Hepatocyte (in vitro differentiated cells): ENCODE measurements around the gene ANGPT4. TPM values are rescaled to one million over a fixed set of nuclear protein-coding genes. Genes with fewer than 3 reads are reported as not detected.

Experiments
- DNase-seq: peaks from one replicate; pipeline ENCODE4 v3.0.0-alpha.2; 2016; ENCODE audit warnings: low spot score
- H2AFZ ChIP-seq: fragments of 200-600 bp; sonication (generic); 2 replicates; pipeline ENCODE4 v1.6.0; 2016; ENCODE audit warnings: antibody characterized with exemption, mild to moderate bottlenecking
- H3K27ac ChIP-seq: fragments of 200-600 bp; sonication (generic); 2 replicates; pipeline ENCODE4 v1.5.1; 2016; ENCODE audit warnings: mild to moderate bottlenecking
- H3K27me3 ChIP-seq: fragments of 200-600 bp; sonication (generic); 2 replicates; pipeline ENCODE4 v1.6.1; 2016
- H3K36me3 ChIP-seq: fragments of 200-600 bp; sonication (generic); replicated peaks from 2 replicates; pipeline ENCODE4 v1.5.1; 2016; ENCODE audit warnings: low read depth; ENCODE audit not compliant: insufficient read depth
- H3K4me1 ChIP-seq: fragments of 200-600 bp; sonication (generic); 2 replicates; pipeline ENCODE4 v1.5.1; 2016; ENCODE audit warnings: mild to moderate bottlenecking, moderate library complexity; ENCODE audit not compliant: insufficient read depth
- H3K4me2 ChIP-seq: fragments of 200-600 bp; sonication (generic); 2 replicates; pipeline ENCODE4 v1.6.0; 2016
- H3K4me3 ChIP-seq: fragments of 200-600 bp; sonication (generic); 2 replicates; pipeline ENCODE4 v1.5.1; 2016; ENCODE audit warnings: mild to moderate bottlenecking
- H3K79me2 ChIP-seq: fragments of 200-600 bp; sonication (generic); 2 replicates; pipeline ENCODE4 v1.6.0; 2017; ENCODE audit warnings: mild to moderate bottlenecking
- H3K9me2 ChIP-seq: fragments of 200-600 bp; sonication (generic); replicated peaks from 2 replicates; pipeline ENCODE4 v1.6.0; 2017; ENCODE audit warnings: mild to moderate bottlenecking; ENCODE audit not compliant: insufficient read depth
- H3K9me3 ChIP-seq: fragments of 200-600 bp; sonication (generic); 2 replicates; pipeline ENCODE4 v1.5.1; 2016; ENCODE audit warnings: low read depth, mild to moderate bottlenecking
- H4K20me1 ChIP-seq: fragments of 200-600 bp; sonication (generic); 2 replicates; pipeline ENCODE4 v1.6.0; 2016; ENCODE audit warnings: mild to moderate bottlenecking; ENCODE audit not compliant: insufficient read depth, poor library complexity, severe bottlenecking
- CTCF ChIP-seq: fragments of 200-600 bp; sonication (generic); IDR thresholded peaks from 2 replicates; pipeline ENCODE4 v1.5.1; 2016; ENCODE audit warnings: antibody characterized with exemption, mild to moderate bottlenecking; ENCODE audit not compliant: poor library complexity
- EZH2 ChIP-seq: fragments of 200-600 bp; sonication (generic); IDR thresholded peaks from 2 replicates; pipeline ENCODE4 v1.6.1; 2016; ENCODE audit warnings: antibody characterized with exemption, mild to moderate bottlenecking, borderline replicate concordance
- EZH2phosphoT487 ChIP-seq: fragments of 200-600 bp; sonication (generic); IDR thresholded peaks from one replicate; pipeline ENCODE4 v1.6.1; 2018; ENCODE audit warnings: antibody characterized with exemption, mild to moderate bottlenecking, low read depth, moderate library complexity; ENCODE audit not compliant: unreplicated experiment, severe bottlenecking
- WGBS: methylation state at CpG from one replicate; pipeline ENCODE4 v1.1.6; 2016; ENCODE audit warnings: low lambda C conversion rate; ENCODE audit errors: missing lambda C conversion rate; 5-methylcytosine and 5-hydroxymethylcytosine counted together
- polyA plus RNA-seq: library from polyadenylated mRNA; unstranded; fragments of >200 nt; fragmentation: Nextera tagmentation; extraction: Ambion mirVana; gene quantifications from 2 replicates; pipeline ENCODE4 v1.2.1, GENCODE V29; 2016
- total RNA-seq: library from RNA; depleted of rRNA; stranded (reverse); fragments of >200 nt; gene quantifications from 2 replicates; pipeline ENCODE4 v1.2.3, GENCODE V29; 2014

The ANGPT4 gene
- total and polyA plus RNA-seq, 2 experiments from 2014 or later, result not detected

- Histone ChIP-seq H3K4me2 (no peak overlapping the region), H3K36me3 (no peaks in the 10 kb centered on the region)
- WGBS, result 65% methylated on average over 9 of the region's 9 CpGs
Observed at GRCh38 chr20:934186-934840, 18.2 kb upstream of the ANGPT4 start.

GRCh38 chr20:933029-933428, 16.9 kb upstream of the ANGPT4 start:
- Histone ChIP-seq H3K36me3 (no peaks in the 10 kb centered on the region), H3K79me2 (no peaks in the 10 kb centered on the region), H3K27me3 (no peaks in the 10 kb centered on the region), H2AFZ (no peak overlapping the region), H3K4me2 (no peak overlapping the region), H3K4me1 (no peaks in the 10 kb centered on the region), H3K4me3 (no peak overlapping the region), H3K9me2 (no peaks in the 10 kb centered on the region), H4K20me1 (no peaks in the 10 kb centered on the region), H3K27ac (no peak overlapping the region), H3K9me3 (peaks cover 16% of the 10 kb centered on the region)
- DNase-seq, result no peak
- no peak for TF ChIP-seq EZH2
- TF ChIP-seq EZH2phosphoT487, result peak; percentile 79
- 72% methylated on average over 2 of the region's 2 CpGs for WGBS

More at GRCh38 chr20:934186-934840, 18.2 kb upstream of the ANGPT4 start:
- H3K79me2 ChIP-seq, result no peaks in the 10 kb centered on the region
- H3K27ac ChIP-seq, result no peak overlapping the region
- no peak for DNase-seq
- TF ChIP-seq EZH2 (no peak), CTCF (no peak), EZH2phosphoT487 (no peak)
- H2AFZ ChIP-seq, result no peak overlapping the region
- H3K9me2 ChIP-seq, result no peaks in the 10 kb centered on the region
- no peaks in the 10 kb centered on the region for H4K20me1 ChIP-seq
- no peak overlapping the region for H3K4me3 ChIP-seq
- peaks cover 16% of the 10 kb centered on the region for H3K9me3 ChIP-seq
- no peaks in the 10 kb centered on the region for H3K4me1 ChIP-seq
- no peaks in the 10 kb centered on the region for H3K27me3 ChIP-seq

GRCh38 chr20:931401-931800, 15.3 kb upstream of the ANGPT4 start:
- Histone ChIP-seq H3K9me3 (peaks cover 16% of the 10 kb centered on the region), H3K9me2 (no peaks in the 10 kb centered on the region), H3K4me3 (no peak overlapping the region), H3K27me3 (no peaks in the 10 kb centered on the region), H3K4me2 (no peak overlapping the region), H3K4me1 (no peaks in the 10 kb centered on the region), H4K20me1 (no peaks in the 10 kb centered on the region), H2AFZ (no peak overlapping the region), H3K27ac (no peak overlapping the region), H3K79me2 (no peaks in the 10 kb centered on the region), H3K36me3 (no peaks in the 10 kb centered on the region)
- TF ChIP-seq CTCF (no peak), EZH2phosphoT487 (no peak)
- 15% methylated on average over 1 of the region's 1 CpG for WGBS
- DNase-seq, result no peak

- no peaks in the 10 kb centered on the region for H4K20me1 ChIP-seq
- H3K4me1 ChIP-seq, result no peaks in the 10 kb centered on the region
- peaks cover 6% of the 10 kb centered on the region for H3K9me3 ChIP-seq
- H3K79me2 ChIP-seq, result no peaks in the 10 kb centered on the region
- WGBS, result 85% methylated on average over 6 of the region's 6 CpGs
- H2AFZ ChIP-seq, result no peak overlapping the region
- H3K36me3 ChIP-seq, result no peaks in the 10 kb centered on the region
- no peak for DNase-seq
- H3K4me2 ChIP-seq, result no peak overlapping the region
- no peak overlapping the region for H3K27ac ChIP-seq
- no peak overlapping the region for H3K4me3 ChIP-seq
- TF ChIP-seq EZH2, result no peak
- H3K27me3 ChIP-seq, result no peaks in the 10 kb centered on the region
- H3K9me2 ChIP-seq, result no peaks in the 10 kb centered on the region
Observed at GRCh38 chr20:926670-927069, 10.5 kb upstream of the ANGPT4 start.
